HCT116 (cell line): ENCODE results near the gene ZNF138. TPM values are rescaled to one million over a fixed set of nuclear protein-coding genes. Genes with fewer than 3 reads are reported as not detected.

Source experiments
- ATAC-seq: fragments of 200-7000 bp; cut with Tn5 transposase; 2 replicates; pipeline ENCODE4 v1.9.1; 2020; ENCODE audit warnings: mild to moderate bottlenecking, moderate library complexity
- BruUV-seq: library from RNA; stranded (reverse); fragments of 400-500 nt; replicated peaks from 2 replicates; lab custom pipeline; 2021; lab: Mats Ljungman, UMichigan
- CTCF ChIA-PET: fragments of 300-600 bp; sonication (Branson Sonifier 250); formaldehyde crosslinking; loops from one replicate; lab custom pipeline; 2021; ENCODE audit warnings: antibody characterized with exemption; lab: Charles Lee
- POLR2A ChIA-PET: fragments of 300-600, 350-600 bp; sonication (Branson Sonifier 250); formaldehyde crosslinking; loops from one replicate; lab custom pipeline; 2021; ENCODE audit warnings: antibody characterized with exemption; lab: Charles Lee
- RAD21 ChIA-PET, 2 experiments: fragments of 300-600 bp; sonication (Branson Sonifier 250); formaldehyde crosslinking; loops; one replicate each; lab custom pipeline; 2023; ENCODE audit warnings: low total read pairs in 2 of 2; ENCODE audit not compliant: uncharacterized antibody in 2 of 2, unreplicated experiment in 2 of 2, low non-redundant PET in 1 of 2; lab: Charles Lee
- DNase-seq: peaks from one replicate; pipeline ENCODE4 v3.0.0-alpha.2; 2010; ENCODE audit warnings: low read depth, low spot score
- H2AFZ ChIP-seq: fragments of 200-600 bp; shearing (Covaris generic), sonication (generic); 2 replicates; pipeline ENCODE4 v1.6.1; 2017; ENCODE audit warnings: low read depth, mixed run types, mixed read lengths, antibody characterized with exemption, low read length; ENCODE audit not compliant: poor library complexity, severe bottlenecking
- H3K27ac ChIP-seq: 2 replicates; pipeline ENCODE4 v1.5.1; 2012; ENCODE audit warnings: low read depth, low read length
- H3K27me3 ChIP-seq: fragments of 200-600 bp; sonication (generic); 2 replicates; pipeline ENCODE4 v1.6.1; 2016; ENCODE audit warnings: mixed run types, low read length, mixed read lengths; ENCODE audit not compliant: insufficient read depth
- H3K36me3 ChIP-seq, 2 experiments: fragments of 200-500 bp in 1 of 2; fragments of 200-600 bp in 1 of 2; sonication (Bioruptor generic) in 1 of 2; sonication (generic) in 1 of 2; 2 replicates each; pipeline versions ENCODE4 v1.5.1 to v1.6.1; 2014 to 2016; ENCODE audit warnings: low read length in 2 of 2, inconsistent platforms in 1 of 2, mixed read lengths in 1 of 2, mixed run types in 1 of 2; ENCODE audit not compliant: insufficient read depth in 2 of 2, control insufficient read depth in 1 of 2
- H3K4me1 ChIP-seq, 2 experiments: fragments of 200-600 bp in 1 of 2; sonication (generic) in 1 of 2; 2 replicates each; pipeline versions ENCODE4 v1.5.1 to v1.6.1; 2012 to 2017; ENCODE audit warnings: low read length in 2 of 2, inconsistent platforms in 1 of 2, mild to moderate bottlenecking in 1 of 2, mixed read lengths in 1 of 2, mixed run types in 1 of 2, moderate library complexity in 1 of 2; ENCODE audit not compliant: insufficient read depth in 2 of 2, control insufficient read depth in 1 of 2
- H3K4me2 ChIP-seq: fragments of 200-600 bp; sonication (generic); 2 replicates; pipeline ENCODE4 v1.6.1; 2017; ENCODE audit warnings: mixed run types, low read length, mixed read lengths
- H3K4me3 ChIP-seq, 2 experiments: fragments of 200-600 bp in 1 of 2; sonication (generic) in 1 of 2; replicated peaks in 1 of 2; 2 replicates each; pipeline ENCODE4 v1.5.1; 2011 to 2016; ENCODE audit warnings: low read length in 2 of 2, control low read depth in 1 of 2, low read depth in 1 of 2, mild to moderate bottlenecking in 1 of 2, mixed read lengths in 1 of 2, mixed run types in 1 of 2
- H3K79me2 ChIP-seq: fragments of 200-600 bp; sonication (generic); 2 replicates; pipeline ENCODE4 v1.6.1; 2017; ENCODE audit warnings: mild to moderate bottlenecking, mixed run types, low read length, moderate library complexity, mixed read lengths; ENCODE audit not compliant: insufficient read depth
- H3K9ac ChIP-seq: fragments of 200-600 bp; sonication (generic); 2 replicates; pipeline ENCODE4 v1.6.1; 2016; ENCODE audit warnings: low read length, mixed read lengths
- H3K9me2 ChIP-seq: fragments of 200-600 bp; sonication (generic), shearing (Covaris generic); 2 replicates; pipeline ENCODE4 v1.6.1; 2017; ENCODE audit warnings: mixed run types, mild to moderate bottlenecking, moderate library complexity; ENCODE audit not compliant: insufficient read depth
- H3K9me3 ChIP-seq, 2 experiments: fragments of 200-500 bp in 1 of 2; fragments of 200-600 bp in 1 of 2; sonication (Bioruptor generic) in 1 of 2; sonication (generic) in 1 of 2; 2 replicates each; pipeline ENCODE4 v1.6.1; 2014 to 2017; ENCODE audit warnings: low read length in 2 of 2, mixed read lengths in 2 of 2, inconsistent platforms in 1 of 2, low read depth in 1 of 2, mild to moderate bottlenecking in 1 of 2, mixed run types in 1 of 2, moderate library complexity in 1 of 2; ENCODE audit not compliant: control insufficient read depth in 1 of 2, insufficient read depth in 1 of 2
- H4K20me1 ChIP-seq: fragments of 200-600 bp; sonication (generic), shearing (Covaris generic); 2 replicates; pipeline ENCODE4 v1.6.1; 2017; ENCODE audit warnings: mixed run types, mild to moderate bottlenecking, moderate library complexity; ENCODE audit not compliant: insufficient read depth
- CBX3 ChIP-seq: IDR thresholded peaks from 2 replicates; pipeline ENCODE4 v1.6.1; 2012; ENCODE audit warnings: low read depth
- CEBPB ChIP-seq: IDR thresholded peaks from 2 replicates; pipeline ENCODE4 v1.6.1; 2012; ENCODE audit warnings: low read depth
- EGR1 ChIP-seq: IDR thresholded peaks from 2 replicates; pipeline ENCODE4 v1.6.1; 2012; ENCODE audit warnings: low read depth
- ELF1 ChIP-seq: IDR thresholded peaks from 2 replicates; pipeline ENCODE4 v1.6.1; 2012; ENCODE audit warnings: low read depth, borderline replicate concordance
- EZH2 ChIP-seq: fragments of 200-600 bp; sonication (generic); IDR thresholded peaks from 2 replicates; pipeline ENCODE4 v1.6.1; 2017; ENCODE audit warnings: antibody characterized with exemption, mixed run types
- FOSL1 ChIP-seq: IDR thresholded peaks from 2 replicates; pipeline ENCODE4 v1.6.1; 2012; ENCODE audit warnings: low read depth
- POLR2A ChIP-seq: IDR thresholded peaks from 2 replicates; pipeline ENCODE4 v1.7.0; 2011; ENCODE audit warnings: borderline replicate concordance; ENCODE audit not compliant: insufficient read depth, insufficient read length; ENCODE audit errors: extremely low read depth
- RAD21 ChIP-seq: IDR thresholded peaks from 2 replicates; pipeline ENCODE4 v1.6.1; 2012; ENCODE audit warnings: low read depth, mild to moderate bottlenecking
- SIN3A ChIP-seq: IDR thresholded peaks from 2 replicates; pipeline ENCODE4 v1.6.1; 2012; ENCODE audit warnings: low read depth
- SRF ChIP-seq: IDR thresholded peaks from 2 replicates; pipeline ENCODE4 v1.6.1; 2012; ENCODE audit warnings: low read depth
- TCF7L2 ChIP-seq: IDR thresholded peaks from 2 replicates; pipeline ENCODE4 v1.7.0; 2011; ENCODE audit warnings: borderline replicate concordance, inconsistent platforms; ENCODE audit not compliant: insufficient read depth, insufficient read length; ENCODE audit errors: extremely low read depth
- intact Hi-C: fragments of 100-400 bp; cut with micrococcal nuclease; formaldehyde crosslinking; loops from 2 replicates; pipeline ENCODE4 v1.10.0; 2022
- total RNA-seq: library from RNA; stranded (reverse); gene quantifications from one replicate; pipeline ENCODE4 v1.2.1, GENCODE V29; 2021; ENCODE audit not compliant: unreplicated experiment
- TF ChIP-seq, protein P1 (sequence below), 3 experiments: fragments of 200-600 bp in 1 of 3; sonication (generic) in 1 of 3; IDR thresholded peaks in 2 of 3; conservative IDR thresholded peaks in 1 of 3; 2 replicates each; pipeline ENCODE4 v1.5.1; 2012 to 2017; ENCODE audit warnings: low read depth in 2 of 3, low read length in 2 of 3, antibody characterized with exemption in 1 of 3, borderline replicate concordance in 1 of 3, control low read depth in 1 of 3, mild to moderate bottlenecking in 1 of 3, mixed read lengths in 1 of 3, mixed run types in 1 of 3, moderate library complexity in 1 of 3; ENCODE audit not compliant: insufficient read depth in 1 of 3

Gene ZNF138
- total RNA-seq, 1 experiment from 2014 or later = 10.1 TPM

DNA sequence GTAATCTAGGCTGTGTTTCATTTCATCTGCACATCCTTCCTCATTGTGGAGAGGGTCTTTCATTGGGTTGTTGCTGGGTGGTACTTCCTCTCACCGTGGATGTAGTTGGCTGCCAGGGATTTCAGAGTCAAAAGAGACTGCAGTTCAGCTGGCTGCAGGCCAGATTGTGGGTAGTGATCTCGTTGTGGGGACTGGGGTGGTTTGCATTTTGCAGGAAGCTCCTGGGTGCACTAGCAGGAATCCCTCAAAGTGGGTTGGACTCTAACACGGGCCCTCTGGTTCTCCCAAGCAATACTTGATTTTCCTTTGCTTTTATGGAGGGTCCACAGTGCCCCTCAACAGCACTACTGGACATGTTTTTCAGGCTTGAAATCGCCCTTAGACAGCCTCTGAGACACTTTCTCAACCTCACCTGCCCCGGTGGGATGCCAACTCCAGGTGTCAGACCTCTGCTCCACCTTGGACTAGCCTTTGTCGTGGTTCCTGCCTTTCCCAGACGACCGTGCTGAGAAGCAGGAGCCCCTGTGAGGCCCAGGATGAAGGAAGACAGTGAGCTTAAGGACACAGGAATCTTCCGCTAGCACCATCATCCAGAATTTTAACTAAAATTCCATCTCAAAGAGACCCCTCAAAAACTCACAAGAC, 85.0 kb downstream of the ZNF138 start:
- no peak for TF ChIP-seq SIN3A
- TF ChIP-seq CBX3 = no peak
- TF ChIP-seq RAD21 = no peak
- TF ChIP-seq FOSL1 = no peak
- no peak for TF ChIP-seq ELF1
- TF ChIP-seq, protein P1, sequence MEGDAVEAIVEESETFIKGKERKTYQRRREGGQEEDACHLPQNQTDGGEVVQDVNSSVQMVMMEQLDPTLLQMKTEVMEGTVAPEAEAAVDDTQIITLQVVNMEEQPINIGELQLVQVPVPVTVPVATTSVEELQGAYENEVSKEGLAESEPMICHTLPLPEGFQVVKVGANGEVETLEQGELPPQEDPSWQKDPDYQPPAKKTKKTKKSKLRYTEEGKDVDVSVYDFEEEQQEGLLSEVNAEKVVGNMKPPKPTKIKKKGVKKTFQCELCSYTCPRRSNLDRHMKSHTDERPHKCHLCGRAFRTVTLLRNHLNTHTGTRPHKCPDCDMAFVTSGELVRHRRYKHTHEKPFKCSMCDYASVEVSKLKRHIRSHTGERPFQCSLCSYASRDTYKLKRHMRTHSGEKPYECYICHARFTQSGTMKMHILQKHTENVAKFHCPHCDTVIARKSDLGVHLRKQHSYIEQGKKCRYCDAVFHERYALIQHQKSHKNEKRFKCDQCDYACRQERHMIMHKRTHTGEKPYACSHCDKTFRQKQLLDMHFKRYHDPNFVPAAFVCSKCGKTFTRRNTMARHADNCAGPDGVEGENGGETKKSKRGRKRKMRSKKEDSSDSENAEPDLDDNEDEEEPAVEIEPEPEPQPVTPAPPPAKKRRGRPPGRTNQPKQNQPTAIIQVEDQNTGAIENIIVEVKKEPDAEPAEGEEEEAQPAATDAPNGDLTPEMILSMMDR (IDR thresholded peaks at IDR 0.05 in 2 of 3, conservative IDR thresholded peaks at IDR 0.05 in 1 of 3; ENCODE audit: borderline replicate concordance in 1 of 3, insufficient read depth in 1 of 3, low read depth in 2 of 3, low read length in 2 of 3) = no peak
- TF ChIP-seq EZH2 = no peak
- no peak for TF ChIP-seq POLR2A
- TF ChIP-seq SRF = no peak
- no peak for TF ChIP-seq EGR1
- no peak for TF ChIP-seq CEBPB
- no peak for TF ChIP-seq TCF7L2
- TF ChIP-seq, all 23 proteins: peak for 0
- H3K27me3 ChIP-seq = no peaks in the 10 kb centered on the region

More for the DNA sequence above, 85.0 kb downstream of the ZNF138 start:
- H3K9me3 ChIP-seq = no peaks in the 10 kb centered on the region; a peak in 2 of 4 replicates
- RAD21 ChIA-PET = no interaction called here
- BruUV-seq = no TSS peak
- H3K9me2 ChIP-seq = no peaks in the 10 kb centered on the region
- no peak overlapping the region for H3K4me3 ChIP-seq
- POLR2A ChIA-PET = no interaction called here
- no peak overlapping the region for H3K4me2 ChIP-seq
- CTCF ChIA-PET = no interaction called here
- H3K36me3 ChIP-seq = no peaks in the 10 kb centered on the region
- H4K20me1 ChIP-seq = no peaks in the 10 kb centered on the region
- H3K27ac ChIP-seq = no peak overlapping the region
- DNase-seq (no peak), ATAC-seq (no peak)
- no peak overlapping the region for H2AFZ ChIP-seq
- H3K79me2 ChIP-seq = no peaks in the 10 kb centered on the region
- intact Hi-C loops = no loop called here
- no peak overlapping the region for H3K9ac ChIP-seq
- no peaks in the 10 kb centered on the region for H3K4me1 ChIP-seq
